Stimulated activated CD4-positive, alpha-beta T cell treated with anti-CD3 and anti-CD28 coated beads, TNF-alpha, amount 100 ng/mL, for 48 hours (primary cell): Measurements from ENCODE around the gene SLF1.

Source experiments
- DNase-seq, 3 donors: peaks; one replicate each; pipeline ENCODE4 v3.0.0-alpha.2; 2020; ENCODE audit warnings: low read depth in 3 of 3

The SLF1 gene

DNA sequence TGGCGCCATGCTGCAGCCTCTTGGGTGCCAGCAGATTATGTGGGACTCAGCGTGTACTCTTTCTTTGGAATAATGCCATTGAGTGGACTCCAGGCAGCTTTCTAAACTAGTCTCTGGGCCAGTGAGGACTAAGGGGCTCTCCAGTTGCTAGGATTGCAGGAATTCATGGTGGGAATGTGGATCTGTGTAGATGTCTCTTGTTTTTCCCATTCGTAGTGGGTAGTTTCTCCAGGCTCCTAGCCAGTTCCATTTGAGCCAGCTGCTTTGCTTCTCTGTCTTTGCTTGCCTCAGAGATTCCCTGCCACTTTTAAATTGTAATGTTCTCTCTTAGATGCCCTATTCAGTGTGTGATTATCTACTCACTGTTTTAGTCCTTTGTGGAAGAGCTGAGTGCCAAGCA lies 42.6 kb downstream of the SLF1 start:
- DNase-seq = no peak

GRCh38 chr5:94667937-94668336 lies 49.5 kb downstream of the SLF1 start:
- DNase-seq = no peak

- no peak for DNase-seq
These were observed 52.3 kb downstream of the SLF1 start for GRCh38 chr5:94670726-94671125.

DNA sequence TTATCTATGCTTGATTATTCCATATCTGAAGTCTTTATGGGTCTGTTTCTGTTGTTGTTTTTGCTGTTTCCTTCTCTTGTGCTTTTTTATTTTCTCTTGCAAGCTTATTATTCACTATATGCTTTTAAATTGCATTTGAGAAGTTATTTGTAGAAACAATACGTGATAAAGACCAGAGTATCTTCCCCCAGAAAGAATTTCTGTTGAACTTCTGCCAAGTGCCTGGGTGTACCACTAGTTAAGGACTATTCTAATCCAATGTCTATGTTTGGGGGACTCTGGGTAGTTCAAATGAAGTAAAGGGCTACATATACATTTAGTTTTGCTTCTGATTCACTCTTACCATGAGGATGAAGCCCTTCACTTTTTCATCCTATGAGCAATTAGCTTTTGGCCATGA lies 54.3 kb downstream of the SLF1 start:
- no peak for DNase-seq

GRCh38 chr5:94674490-94675382 lies 56.3 kb downstream of the SLF1 start:
- no peak for DNase-seq

DNA sequence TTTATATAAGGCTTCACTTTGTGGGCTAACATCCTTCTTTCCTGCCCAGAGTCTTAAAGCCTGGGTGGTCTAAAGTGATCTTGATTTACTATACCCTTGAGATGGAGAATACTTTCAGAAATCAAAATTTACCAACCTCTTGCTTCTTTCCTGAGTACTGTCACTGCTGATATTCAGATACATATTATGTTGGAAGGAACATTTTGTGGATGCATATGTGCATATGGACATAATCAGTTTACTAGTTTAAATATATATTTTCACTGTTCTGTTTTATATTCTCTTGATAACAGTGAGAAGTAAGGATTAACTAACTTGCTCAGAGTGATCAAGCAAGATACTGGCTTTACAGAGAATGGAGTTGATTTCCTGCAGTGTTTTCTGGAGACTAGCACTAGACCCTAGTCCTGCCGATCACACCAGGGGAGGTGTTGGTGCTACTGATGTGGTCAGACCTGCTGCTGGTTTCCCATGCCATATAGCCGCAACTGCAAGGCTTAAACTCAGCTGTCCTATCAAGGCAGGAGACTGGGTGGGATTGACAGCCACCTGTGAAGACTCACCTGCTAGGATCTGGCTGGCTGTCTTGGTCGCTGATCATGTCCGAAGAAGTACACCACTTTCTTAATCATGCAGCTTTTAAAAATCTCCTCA lies 57.6 kb downstream of the SLF1 start:
- no peak for DNase-seq

DNA sequence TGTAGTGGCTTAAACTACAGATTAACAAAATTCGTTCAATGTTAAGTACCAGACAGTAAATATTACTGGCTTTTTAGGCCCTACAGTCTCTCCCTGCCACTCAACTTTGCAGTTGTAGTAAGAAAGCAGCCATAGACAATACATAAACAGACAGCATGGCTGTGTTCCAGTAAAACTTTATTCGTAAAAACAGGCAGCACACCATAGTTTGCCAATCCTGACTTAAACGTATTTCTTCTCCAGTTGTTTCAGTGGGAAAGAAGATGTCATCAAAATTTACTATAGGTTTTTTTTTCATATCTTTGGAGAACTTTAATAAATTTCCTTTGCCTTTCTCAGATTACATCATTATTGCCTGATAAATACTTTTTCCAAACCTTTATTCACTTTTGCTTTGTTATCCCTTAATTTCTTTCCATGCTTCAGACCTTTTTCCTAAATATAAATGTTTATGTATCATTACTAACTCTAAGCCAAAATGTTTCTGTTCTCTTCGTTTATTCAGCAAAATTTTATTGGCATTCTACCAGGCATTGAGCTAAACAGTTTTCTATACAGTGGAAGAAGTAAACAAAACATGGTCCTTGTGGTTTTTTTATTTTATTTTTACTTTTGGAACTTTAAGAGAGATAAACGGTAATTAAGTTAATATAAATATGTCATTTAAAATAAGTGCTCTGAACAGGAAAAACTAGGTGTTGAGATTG lies 64.5 kb downstream of the SLF1 start:
- DNase-seq = no peak

DNA sequence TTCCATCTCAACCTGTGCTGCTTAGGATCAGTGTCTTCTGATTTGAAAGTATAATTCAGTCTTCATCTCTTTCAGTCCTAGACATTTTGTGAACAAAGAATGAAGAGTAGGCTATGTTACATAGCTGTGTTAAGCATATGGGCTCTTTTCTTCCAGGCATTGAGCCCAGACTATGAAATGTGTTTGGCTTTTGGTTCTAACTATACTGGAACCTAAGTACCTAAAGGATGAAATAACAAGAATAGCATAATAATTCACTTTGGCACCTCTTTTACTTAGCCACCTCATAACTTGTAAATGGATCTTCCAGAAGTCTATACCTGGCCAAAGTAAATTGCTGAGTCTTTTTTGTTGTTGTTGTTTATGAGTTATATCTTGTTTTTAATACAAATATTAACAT lies 71.4 kb downstream of the SLF1 start:
- DNase-seq = no peak

GRCh38 chr5:94690778-94691177 lies 72.3 kb downstream of the SLF1 start:
- DNase-seq = no peak

DNA sequence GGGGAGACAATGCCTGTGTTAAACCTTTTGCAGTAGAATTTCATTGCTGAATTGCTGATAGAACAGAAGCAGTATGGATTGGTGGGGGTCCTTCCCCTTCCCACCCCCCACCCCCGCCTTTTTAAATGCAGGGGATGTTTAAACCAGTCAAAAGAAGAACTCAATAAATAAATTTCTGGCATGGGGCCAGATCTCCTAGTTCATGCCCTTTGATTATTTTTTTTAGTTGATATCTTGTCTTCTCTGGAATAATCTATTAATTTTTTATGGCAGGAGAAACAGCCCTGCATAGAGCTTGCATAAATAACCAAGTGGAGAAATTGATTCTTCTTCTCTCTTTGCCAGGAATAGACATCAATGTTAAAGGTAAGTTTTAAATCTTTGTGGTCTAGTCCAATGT lies 72.8 kb downstream of the SLF1 start:
- DNase-seq = no peak

- no peak for DNase-seq
These were observed 73.5 kb downstream of the SLF1 start for GRCh38 chr5:94691949-94692348.

DNA sequence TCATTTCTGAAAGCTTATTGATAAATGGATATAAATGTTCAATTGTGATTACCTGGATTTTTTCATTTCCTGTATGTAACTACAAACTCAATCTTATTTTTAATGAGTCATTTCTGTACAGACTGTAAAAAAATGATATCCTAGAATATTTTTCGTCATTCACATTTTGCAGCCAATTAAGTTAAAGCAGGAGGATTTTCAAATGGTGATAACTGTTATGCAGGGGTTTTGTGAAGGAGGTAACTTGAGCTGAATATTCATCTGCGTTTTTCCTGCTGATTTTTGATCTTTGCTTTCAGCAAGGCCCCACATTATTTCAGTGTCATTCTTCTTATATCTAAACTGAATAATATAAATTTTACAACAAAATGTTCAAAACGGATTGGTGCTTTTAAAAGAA lies 74.1 kb downstream of the SLF1 start:
- no peak for DNase-seq

- no peak for DNase-seq
These were observed 74.8 kb downstream of the SLF1 start for GRCh38 chr5:94693043-94693822.

GRCh38 chr5:94693845-94694370 lies 75.4 kb downstream of the SLF1 start:
- no peak for DNase-seq

DNA sequence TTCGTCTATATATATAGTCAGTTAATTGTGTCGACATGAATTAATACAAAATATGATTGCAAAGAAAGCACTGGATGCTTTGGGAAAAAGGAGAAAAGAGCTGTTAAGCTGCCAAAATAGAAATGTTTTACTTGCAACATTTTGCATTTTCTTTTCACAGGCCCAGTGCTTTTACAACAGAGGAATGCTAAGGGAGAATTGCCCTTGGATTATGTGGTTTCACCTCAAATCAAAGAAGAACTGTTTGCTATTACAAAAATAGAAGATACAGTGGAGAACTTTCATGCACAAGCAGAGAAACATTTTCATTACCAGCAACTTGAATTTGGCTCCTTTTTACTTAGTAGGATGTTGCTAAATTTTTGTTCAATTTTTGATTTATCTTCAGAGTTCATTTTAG lies 76.2 kb downstream of the SLF1 start:
- no peak for DNase-seq

DNA sequence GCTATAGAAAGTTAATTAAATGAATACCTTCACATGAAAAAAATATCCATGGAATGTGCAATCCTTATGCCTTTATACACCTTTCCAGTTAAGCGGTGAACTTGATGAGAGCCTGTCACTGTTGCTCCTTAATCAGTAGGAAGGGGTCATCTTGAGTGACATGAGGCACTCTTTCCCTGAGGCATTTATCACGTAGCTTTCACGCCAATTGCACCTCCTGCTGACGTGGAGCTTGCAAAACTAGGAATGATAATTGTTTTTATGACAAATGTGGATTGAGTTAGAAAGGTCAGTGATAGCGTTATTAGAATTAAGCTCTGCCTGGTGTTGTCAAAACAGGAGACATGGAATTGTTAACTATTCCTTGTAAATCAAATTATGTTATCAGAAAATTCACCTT lies 79.7 kb downstream of the SLF1 start:
- DNase-seq = no peak

GRCh38 chr5:94699562-94699961 lies 81.1 kb downstream of the SLF1 start:
- no peak for DNase-seq

GRCh38 chr5:94700592-94700991 lies 82.1 kb downstream of the SLF1 start:
- no peak for DNase-seq

DNA sequence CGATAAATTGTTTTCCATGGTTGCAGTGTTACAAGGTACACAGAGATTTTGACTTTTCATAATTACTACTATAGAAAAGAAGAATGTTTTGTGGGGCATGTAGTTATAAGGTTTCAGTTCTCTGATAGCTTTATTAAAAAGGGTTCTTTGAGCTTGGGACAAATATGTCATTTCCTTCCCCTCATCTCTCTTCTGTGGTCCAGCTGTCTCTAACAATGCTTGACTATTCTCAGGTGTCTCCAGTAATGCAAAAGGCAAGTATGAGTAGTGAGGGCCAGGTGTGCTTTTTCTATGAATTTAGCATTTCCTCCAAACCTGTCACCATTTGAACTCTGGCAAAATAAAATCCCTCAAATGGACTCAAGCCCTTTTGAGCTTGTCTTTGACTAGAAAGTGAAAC lies 84.3 kb downstream of the SLF1 start:
- no peak for DNase-seq

DNA sequence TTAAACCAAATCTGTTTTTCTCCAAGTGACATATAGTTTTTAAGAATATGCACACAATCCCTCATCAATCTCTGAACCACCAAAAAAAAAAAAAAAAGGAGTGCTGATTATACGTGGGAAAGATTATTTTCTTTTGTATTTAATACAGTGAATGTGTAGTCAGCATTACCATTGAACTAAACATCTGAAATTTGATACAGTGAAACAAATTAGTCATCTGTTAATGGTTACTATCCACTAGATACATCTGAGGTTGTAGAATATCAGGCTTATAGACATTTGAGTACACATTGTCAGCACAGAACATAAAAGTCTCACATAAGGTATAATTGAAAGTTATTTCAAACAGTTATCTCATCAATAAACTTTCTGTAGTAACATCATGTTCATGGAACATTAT lies 87.0 kb downstream of the SLF1 start:
- DNase-seq = no peak

GRCh38 chr5:94707359-94707758 lies 88.9 kb downstream of the SLF1 start:
- DNase-seq = no peak

DNA sequence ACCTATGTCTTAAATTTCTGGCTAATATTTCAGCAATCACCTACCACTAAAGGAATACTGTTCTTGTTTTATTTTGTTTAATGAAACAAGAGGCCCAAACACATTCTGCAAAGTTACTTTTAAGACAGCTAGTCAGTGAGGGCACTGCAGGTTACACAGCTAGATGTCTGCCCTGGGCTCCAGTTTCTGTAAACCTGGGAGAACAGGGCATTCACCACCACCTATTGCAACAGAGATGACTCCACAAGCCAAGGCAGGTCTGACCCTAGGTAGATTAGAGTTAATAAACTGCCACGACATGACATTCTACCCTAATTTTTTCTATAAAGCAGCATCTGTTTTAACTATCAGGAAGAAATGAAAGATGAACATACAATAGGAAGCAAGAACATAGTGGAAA lies 90.8 kb downstream of the SLF1 start:
- no peak for DNase-seq
